ENCODE results near the gene CCNK.
A peak's percentile ranks its signal among the peaks of the same experiment; 100 is the strongest.

The CCNK gene

GRCh38 chr14:99480917-99481744, at the start of gene CCNK:
Gene CCNK (plus strand): TSS chr14:99481409. CDS start chr14:99492678, 11,269 bp downstream.
- peak; percentile 99 to 100 (median 100) for DNase-seq (ENCODE audit: low read depth in 4 of 4, low spot score in 1 of 4)

DNA sequence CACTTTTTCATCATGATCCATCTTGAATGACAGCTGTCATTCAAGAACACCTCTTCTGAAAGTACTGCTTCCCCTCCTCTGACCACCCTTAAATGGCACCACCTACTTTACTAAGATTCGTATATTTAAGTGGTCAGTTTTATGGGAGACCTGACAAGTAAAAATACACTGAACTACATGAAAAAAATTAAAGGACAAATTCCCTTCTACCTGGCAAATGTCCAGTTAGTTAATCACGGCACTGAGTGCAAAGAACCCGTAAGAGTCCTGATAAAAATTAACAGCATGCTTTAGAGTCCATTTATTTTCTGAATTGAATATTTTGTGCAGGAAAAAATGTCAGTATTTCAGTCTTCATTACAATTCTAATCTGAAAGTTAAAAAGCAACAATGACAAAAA, 49.2 kb upstream of the CCNK start:
- no peak for DNase-seq (ENCODE audit: low read depth in 4 of 4, low spot score in 1 of 4)

DNA sequence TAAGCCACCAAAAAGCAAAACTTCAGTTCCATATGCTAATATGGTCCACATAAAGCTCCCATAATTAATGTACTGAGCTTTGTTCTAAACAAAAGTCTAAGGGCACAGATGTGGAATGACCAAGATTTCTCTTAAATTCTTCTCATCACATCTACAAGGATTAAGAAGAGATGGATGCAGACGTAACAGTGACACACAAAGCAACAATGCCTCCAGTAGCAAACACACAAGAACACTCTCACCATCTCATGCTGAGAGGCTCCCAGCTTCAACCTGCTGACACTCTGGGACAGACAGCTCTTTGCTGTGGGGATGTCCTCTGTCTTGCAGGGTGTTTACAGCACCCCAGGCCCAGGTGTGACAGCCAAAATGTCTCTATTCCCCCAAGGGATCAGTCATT, 48.7 kb upstream of the CCNK start:
- no peak for DNase-seq (ENCODE audit: low read depth in 4 of 4, low spot score in 1 of 4)

- DNase-seq (ENCODE audit: low read depth in 4 of 4, low spot score in 1 of 4) = no peak
Observed at GRCh38 chr14:99435327-99435726, 45.9 kb upstream of the CCNK start.

GRCh38 chr14:99436247-99437180, 44.7 kb upstream of the CCNK start:
- DNase-seq (ENCODE audit: low read depth in 4 of 4, low spot score in 1 of 4) = no peak

- no peak for DNase-seq (ENCODE audit: low read depth in 4 of 4, low spot score in 1 of 4)
Observed at GRCh38 chr14:99437706-99438105, 43.5 kb upstream of the CCNK start.

DNA sequence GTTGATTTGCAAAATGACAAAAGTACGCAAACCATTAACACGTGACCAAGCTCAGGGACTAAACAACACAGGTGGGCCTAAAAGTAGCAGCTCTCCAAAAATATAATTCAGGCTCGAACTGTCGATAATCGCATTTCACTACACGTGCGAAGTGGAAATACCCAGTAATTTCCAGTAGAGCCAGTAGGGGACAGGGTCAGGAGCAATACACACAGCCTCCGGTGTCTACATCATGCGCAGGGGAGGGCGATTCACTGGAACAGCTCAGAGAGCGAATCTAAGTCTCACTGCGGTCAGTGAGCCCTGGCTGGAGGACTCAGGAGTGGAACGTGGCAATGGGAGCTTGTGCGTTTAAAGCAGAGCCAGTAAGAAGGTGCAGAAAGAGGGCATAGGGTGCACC, 40.9 kb upstream of the CCNK start:
- no peak for DNase-seq (ENCODE audit: low read depth in 4 of 4, low spot score in 1 of 4)

GRCh38 chr14:99441157-99441870, 39.9 kb upstream of the CCNK start:
- no peak for DNase-seq (ENCODE audit: low read depth in 4 of 4, low spot score in 1 of 4)

DNA sequence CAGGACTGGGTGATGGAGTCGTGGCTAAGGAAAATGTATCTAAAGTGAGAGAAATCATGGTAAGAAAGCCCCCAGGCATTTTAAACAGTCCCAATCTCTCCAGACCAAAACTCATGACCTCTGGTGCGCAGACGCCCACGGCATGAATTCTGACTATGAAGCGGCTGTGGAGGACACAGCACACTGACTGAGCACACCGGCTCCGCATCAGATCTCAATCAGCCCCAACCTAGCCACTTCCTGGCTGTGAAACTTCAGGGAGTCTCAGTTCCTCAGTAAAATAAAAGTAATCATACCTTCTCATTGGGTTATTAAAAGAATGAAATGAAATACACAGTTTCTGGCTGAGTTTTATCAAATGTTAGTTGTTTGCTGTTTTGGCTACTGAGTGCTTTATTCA, 39.3 kb upstream of the CCNK start:
- DNase-seq (ENCODE audit: low read depth in 4 of 4, low spot score in 1 of 4) = no peak

DNA sequence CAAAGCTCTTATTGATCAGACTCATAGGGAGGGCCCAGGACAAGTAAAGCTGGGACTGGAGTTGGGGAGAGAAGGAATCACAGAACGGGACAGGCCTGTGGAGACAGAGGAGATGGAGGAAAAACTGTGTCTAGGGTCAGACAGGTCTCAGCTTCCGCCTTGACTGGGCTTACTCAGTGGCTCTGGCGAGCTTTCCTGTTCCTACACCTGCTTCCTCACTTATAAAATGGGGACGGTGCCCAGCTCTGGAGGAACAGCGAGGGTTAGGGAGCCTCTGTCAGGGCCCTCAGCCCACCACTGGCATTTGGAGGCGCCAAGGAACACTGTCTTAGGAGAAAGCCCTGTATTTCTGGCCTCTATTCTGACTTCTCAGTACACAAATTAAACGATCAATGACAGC, 35.3 kb upstream of the CCNK start:
- DNase-seq (ENCODE audit: low read depth in 4 of 4, low spot score in 1 of 4) = no peak

- no peak for DNase-seq (ENCODE audit: low read depth in 4 of 4, low spot score in 1 of 4)
Observed at GRCh38 chr14:99447739-99448138, 33.5 kb upstream of the CCNK start.

GRCh38 chr14:99450266-99450665, 30.9 kb upstream of the CCNK start:
- DNase-seq (ENCODE audit: low read depth in 4 of 4, low spot score in 1 of 4) = no peak

DNA sequence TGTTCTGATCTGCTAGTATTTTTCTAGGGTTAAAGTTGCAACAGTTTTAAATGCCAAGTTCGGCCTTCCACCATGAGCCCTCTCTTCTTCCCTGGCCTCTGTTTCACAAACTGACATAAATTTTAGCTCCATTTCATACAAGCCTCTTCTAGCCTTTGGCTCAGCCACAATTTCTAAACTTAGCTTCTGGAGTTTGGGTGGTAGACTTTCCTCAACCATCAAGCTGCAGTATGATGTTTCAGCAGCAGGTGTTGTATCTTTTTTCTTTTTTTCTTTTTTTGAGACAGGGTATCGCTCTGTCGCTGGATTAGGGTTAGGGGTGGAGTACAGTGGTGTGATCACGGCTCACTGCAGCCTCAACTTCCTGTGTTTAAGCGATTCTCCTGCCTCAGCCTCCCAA, 30.0 kb upstream of the CCNK start:
- no peak for DNase-seq (ENCODE audit: low read depth in 4 of 4, low spot score in 1 of 4)

- DNase-seq (ENCODE audit: low read depth in 4 of 4, low spot score in 1 of 4) = no peak
Observed at GRCh38 chr14:99452968-99453367, 28.2 kb upstream of the CCNK start.

DNA sequence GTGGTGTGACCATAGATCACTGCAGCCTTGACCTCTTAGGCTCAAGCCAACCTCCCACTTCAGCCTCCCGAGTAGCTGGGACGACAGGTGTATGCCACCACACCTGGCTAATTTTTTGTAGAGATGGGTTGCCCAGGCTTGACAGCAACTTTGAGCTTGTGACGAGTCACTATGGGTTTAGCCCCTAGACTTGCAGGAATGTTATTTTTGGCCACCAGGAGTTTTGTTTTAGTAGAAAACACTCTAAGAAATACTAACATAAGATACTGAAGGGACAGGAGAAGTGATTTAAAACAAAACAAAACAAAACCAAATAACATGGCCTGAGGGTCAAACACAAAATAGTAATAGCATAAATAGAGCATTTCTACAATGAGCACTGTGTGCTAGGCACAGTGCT, 27.0 kb upstream of the CCNK start:
- DNase-seq (ENCODE audit: low read depth in 4 of 4, low spot score in 1 of 4) = no peak

GRCh38 chr14:99459481-99460100, 21.6 kb upstream of the CCNK start:
- no peak for DNase-seq (ENCODE audit: low read depth in 4 of 4, low spot score in 1 of 4)

DNA sequence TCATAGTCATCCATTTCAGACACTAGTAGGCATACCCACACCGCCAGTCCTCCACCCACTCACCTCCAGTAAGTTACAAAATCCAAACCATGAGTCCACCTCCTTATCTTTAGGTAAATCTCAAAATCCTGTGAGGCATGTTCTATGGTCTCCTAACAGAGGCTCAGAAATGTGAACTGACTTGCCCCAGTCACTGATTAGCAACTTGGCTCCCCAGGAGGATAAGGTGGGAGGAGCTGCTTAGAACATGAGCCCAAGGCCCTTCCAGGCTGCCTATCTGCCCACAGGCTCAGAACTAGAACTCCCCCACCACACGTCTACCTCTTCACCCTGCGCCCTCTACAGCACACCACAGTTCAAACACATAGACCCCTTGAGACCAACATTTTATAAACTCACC, 20.4 kb upstream of the CCNK start:
- no peak for DNase-seq (ENCODE audit: low read depth in 4 of 4, low spot score in 1 of 4)

DNA sequence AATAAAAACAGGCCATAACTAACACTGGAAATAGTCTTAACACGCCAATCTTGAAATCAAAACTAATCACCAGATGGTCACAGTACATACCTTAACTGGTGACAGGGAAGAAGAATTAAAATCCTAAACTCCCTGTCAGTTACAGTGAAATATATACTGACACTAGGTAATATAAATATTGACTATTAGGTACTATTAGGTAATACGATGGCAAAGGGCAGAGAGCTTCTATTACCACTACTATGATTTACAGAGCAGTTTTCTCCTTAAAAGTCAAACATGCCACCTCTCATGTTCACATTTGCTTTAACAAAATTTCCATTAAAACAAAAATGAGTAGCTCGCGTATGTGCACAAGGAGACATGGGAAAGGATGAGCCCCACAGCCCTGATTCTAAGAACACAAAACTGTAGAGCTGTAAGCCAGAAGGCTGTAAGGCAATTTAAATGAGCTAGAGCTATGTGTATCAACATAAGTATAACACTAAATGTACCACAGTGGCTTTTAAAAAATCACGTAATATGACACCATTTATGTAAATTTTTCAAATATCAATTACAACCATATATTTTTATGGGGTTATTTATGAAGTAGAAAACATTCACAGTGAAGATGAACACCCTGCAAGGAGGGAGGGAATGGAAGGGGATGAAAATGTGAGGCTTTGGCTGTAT, 19.7 kb upstream of the CCNK start:
- no peak for DNase-seq (ENCODE audit: low read depth in 4 of 4, low spot score in 1 of 4)

DNA sequence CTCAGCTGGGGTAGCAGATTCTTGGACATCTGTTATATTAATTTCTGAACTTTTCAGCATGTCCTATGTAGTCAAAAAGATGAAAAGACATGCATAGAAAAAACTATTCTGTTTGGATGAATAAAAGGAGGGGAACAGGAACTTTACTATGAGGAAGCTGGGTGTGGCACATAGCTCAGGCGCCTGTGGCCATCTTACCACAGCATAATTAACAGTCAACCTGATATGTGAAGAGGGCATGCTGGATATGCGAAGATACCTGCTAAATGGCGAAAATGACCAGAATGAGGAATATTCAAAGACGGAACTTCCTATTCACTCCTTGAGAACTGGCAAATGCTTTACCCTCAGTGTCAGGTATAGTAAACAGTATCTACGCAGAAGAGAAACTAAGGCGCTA, 19.0 kb upstream of the CCNK start:
- DNase-seq (ENCODE audit: low read depth in 4 of 4, low spot score in 1 of 4) = no peak

GRCh38 chr14:99463974-99464373, 17.2 kb upstream of the CCNK start:
- no peak for DNase-seq (ENCODE audit: low read depth in 4 of 4, low spot score in 1 of 4)

- DNase-seq (ENCODE audit: low read depth in 4 of 4, low spot score in 1 of 4) = no peak
Observed at GRCh38 chr14:99465288-99465687, 15.9 kb upstream of the CCNK start.
